Amygdala (tissue), 56 donors: ENCODE results near the gene CWC25.
A peak's percentile ranks its signal among the peaks of the same experiment; 100 is the strongest.

Source experiments
- DNase-seq, 56 donors: peaks; one replicate each; lab custom pipeline; 2025; lab: John Stamatoyannopoulos, UW

Gene CWC25

GRCh38 chr17:38853292-38854219 lies 28.4 kb upstream of the CWC25 start, which contains the start of gene RPL23:
TSS of gene RPL23 (minus strand) at chr17:38853721. CDS start at chr17:38853710, 11 bp downstream.
- DNase-seq, result peak; percentile 32 to 97 (median 84)

GRCh38 chr17:38852771-38853291 lies 27.7 kb upstream of the CWC25 start:
- DNase-seq, result no peak

- DNase-seq, result no peak
Observed at GRCh38 chr17:38851434-38851833, 26.3 kb upstream of the CWC25 start.

- no peak for DNase-seq
Observed at GRCh38 chr17:38850374-38850773, 25.3 kb upstream of the CWC25 start.

- no peak for DNase-seq
Observed at GRCh38 chr17:38848939-38849605, 24.0 kb upstream of the CWC25 start.

- no peak for DNase-seq
Observed at GRCh38 chr17:38848557-38848891, 23.4 kb upstream of the CWC25 start.

GRCh38 chr17:38844261-38844757 lies 19.2 kb upstream of the CWC25 start:
- peak in 1 of 56 donors; percentile 4 for DNase-seq

- no peak for DNase-seq
Observed at GRCh38 chr17:38825762-38826247, 684 bp upstream of the CWC25 start.

GRCh38 chr17:38815576-38816193 lies 9.4 kb downstream of the CWC25 start:
- no peak for DNase-seq

GRCh38 chr17:38809828-38810227 lies 15.3 kb downstream of the CWC25 start:
- DNase-seq, result peak in 11 of 56 donors; percentile 2 to 26 (median 8)

- DNase-seq, result no peak
Observed at GRCh38 chr17:38800237-38800760, 24.8 kb downstream of the CWC25 start.

GRCh38 chr17:38799501-38800236 lies 25.5 kb downstream of the CWC25 start, which contains the start of gene PIP4K2B:
TSS of gene PIP4K2B (minus strand) at chr17:38799556. CDS start at chr17:38799424, 132 bp downstream.
- DNase-seq, result peak; percentile 77 to 99 (median 93)

- peak in 40 of 56 donors; percentile 9 to 79 (median 50) for DNase-seq
Observed at GRCh38 chr17:38798614-38799500, 26.3 kb downstream of the CWC25 start.

- no peak for DNase-seq
Observed at GRCh38 chr17:38797828-38798227, 27.3 kb downstream of the CWC25 start.

- no peak for DNase-seq
Observed at GRCh38 chr17:38797158-38797490, 28.0 kb downstream of the CWC25 start.

GRCh38 chr17:38796451-38797157 lies 28.5 kb downstream of the CWC25 start:
- no peak for DNase-seq

- DNase-seq, result no peak
Observed at GRCh38 chr17:38794221-38794620, 30.9 kb downstream of the CWC25 start.

GRCh38 chr17:38791162-38791561 lies 34.0 kb downstream of the CWC25 start:
- no peak for DNase-seq
